GM19395 (cell line): ENCODE results near the gene FBXL15.

Experiments
- ATAC-seq: cut with Tn5 transposase; IDR thresholded peaks from one replicate; pipeline ENCODE4 v1.9.1; 2021; ENCODE audit warnings: mild to moderate bottlenecking, moderate library complexity; ENCODE audit not compliant: unreplicated experiment

FBXL15 gene

DNA sequence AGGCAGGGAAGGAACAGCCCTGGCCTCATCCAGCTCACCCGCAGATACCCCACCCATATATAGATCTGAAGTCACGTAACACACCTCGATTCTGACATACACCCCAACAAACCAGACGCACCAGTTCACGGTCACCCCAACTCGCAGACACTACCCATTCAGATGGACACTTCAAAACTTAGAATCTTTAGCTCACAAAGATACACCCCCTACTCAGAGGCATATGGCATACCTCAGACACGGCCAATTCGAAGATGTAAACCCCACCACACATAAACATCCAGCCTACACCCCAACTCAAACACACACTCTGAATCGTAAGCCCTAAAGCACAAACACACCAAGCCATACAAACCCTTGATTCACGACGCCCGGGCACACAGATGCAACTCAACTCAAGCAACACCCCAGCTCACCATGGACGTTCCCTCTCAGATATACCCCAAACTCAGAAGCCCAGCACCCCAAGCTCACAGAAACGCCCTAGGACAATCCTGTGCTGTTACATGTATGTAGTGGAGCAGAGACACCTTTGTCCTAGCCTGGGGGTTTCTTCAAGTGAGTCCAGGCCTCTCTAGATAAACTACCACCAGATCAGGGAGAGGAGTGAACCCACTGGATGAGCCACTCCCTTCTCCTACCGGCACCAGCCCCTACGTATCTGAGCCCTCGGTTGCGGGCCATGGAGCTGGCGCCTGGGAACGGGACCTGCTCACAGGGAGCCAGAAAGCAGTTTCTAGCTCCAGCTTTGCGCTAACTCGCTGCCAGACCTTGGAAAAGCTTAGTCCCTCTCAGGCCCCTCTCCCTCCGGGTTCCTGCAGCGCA is 10.8 kb upstream of the FBXL15 start:
- no peak for ATAC-seq

DNA sequence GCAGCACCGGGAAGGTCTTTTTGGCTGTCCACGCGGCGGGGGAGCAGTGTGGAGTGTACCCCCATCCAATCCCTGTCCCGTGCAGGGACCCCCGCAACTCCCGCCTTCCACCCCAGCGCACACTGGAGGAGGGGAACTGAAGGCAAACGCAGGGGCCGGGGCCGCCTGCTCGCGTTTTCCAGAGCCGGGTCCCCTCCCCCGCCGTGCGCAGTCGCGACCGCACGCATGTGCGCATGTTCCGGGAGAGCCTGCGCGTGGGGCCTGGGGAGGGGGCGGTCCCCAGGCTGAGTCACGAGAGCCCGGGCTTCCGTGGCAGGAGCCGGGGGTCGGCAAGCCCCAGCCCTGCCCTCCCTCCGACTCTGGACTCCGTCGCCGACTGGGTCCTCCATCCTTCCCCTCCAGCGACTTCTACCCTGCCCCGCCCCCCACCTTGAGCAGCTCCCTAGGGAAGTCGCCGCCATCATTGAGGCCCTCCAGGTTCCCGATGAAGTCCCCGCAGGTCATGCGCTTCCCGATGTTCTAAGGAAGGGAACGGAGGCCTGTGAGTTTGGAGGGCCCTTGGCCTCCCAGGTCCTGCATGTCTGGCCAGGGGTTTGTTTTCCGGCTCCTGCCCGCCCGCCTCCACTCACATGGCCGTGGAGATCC is 10.1 kb upstream of the FBXL15 start:
- no peak for ATAC-seq

GRCh38 chr10:102411341-102412255 is 9.0 kb upstream of the FBXL15 start:
- no peak for ATAC-seq

GRCh38 chr10:102412293-102412692 is 8.3 kb upstream of the FBXL15 start:
- no peak for ATAC-seq

DNA sequence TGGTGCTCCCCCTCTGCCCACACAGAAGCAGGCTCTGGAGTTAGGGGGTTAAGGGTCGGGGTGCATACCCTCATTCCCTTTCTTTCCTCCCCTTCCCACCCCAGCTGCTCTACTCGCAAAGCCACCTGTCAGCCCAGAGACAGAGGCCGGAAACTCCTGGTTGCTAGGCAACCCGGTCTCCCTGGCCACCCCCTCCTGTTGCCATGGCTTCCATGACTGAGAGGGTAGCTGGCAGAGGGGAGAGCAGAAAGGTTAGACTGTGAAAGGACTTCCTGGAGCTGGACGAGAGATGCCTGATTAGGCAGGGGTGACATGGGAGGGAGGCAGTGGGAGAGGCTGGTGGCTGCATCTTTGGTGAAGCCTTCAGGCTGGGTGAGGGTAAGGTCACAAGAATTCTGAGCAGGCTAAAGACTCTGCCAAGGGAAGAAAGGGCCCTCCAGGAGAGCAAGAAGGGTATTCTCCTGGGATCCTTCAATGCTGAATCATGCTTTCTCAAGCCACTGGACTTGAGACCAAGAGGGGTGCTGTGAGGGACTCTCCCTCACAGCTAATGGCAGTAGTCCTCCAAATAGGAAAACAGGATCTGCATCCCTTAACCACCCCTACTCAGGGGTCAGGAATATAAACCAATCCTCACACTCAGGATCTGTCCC is 7.5 kb upstream of the FBXL15 start:
- ATAC-seq = no peak

GRCh38 chr10:102413806-102414561 is 6.7 kb upstream of the FBXL15 start:
- ATAC-seq = no peak

GRCh38 chr10:102414749-102415148 is 5.9 kb upstream of the FBXL15 start:
- ATAC-seq = no peak

- no peak for ATAC-seq
Observed at GRCh38 chr10:102416283-102416682, 4.4 kb upstream of the FBXL15 start.

GRCh38 chr10:102416695-102417094 is 3.9 kb upstream of the FBXL15 start:
- ATAC-seq = no peak

DNA sequence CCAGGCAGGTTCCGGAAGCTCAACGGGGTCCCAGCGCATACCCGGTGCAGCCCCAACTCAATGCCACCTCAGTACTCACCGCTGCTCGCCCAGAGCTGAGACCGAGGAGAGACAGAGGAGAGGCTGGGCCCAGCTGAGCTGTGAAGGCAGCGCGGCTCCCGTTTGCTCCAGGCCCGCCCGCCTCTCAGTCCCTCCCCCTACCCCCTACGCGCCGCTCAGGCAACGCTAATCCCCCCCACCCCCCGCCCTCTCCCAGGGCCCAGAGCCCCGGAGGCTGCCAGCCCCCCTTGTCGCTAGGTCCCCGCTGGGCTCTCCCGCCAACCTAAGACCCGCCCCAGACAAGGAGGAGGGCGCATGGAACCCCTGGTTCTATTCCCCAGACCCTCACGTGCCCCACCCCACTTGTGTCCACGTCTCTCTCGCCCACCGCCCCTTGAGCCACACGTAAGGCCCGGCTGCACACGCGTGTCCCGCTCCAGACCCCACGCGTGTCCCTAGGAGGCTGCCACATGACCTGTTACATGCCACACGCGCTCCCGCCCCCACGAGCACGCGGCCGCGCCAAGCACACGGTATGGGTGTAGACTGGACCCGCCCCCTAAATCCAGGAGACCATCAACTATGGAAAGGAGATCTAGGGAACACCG is 1.9 kb upstream of the FBXL15 start, which contains the start of gene PSD:
PSD (minus strand) TSS at position 164 of the 647 bp plus-strand sequence. CDS start 1,747 bp downstream, outside the sequence.
- ATAC-seq = no peak

DNA sequence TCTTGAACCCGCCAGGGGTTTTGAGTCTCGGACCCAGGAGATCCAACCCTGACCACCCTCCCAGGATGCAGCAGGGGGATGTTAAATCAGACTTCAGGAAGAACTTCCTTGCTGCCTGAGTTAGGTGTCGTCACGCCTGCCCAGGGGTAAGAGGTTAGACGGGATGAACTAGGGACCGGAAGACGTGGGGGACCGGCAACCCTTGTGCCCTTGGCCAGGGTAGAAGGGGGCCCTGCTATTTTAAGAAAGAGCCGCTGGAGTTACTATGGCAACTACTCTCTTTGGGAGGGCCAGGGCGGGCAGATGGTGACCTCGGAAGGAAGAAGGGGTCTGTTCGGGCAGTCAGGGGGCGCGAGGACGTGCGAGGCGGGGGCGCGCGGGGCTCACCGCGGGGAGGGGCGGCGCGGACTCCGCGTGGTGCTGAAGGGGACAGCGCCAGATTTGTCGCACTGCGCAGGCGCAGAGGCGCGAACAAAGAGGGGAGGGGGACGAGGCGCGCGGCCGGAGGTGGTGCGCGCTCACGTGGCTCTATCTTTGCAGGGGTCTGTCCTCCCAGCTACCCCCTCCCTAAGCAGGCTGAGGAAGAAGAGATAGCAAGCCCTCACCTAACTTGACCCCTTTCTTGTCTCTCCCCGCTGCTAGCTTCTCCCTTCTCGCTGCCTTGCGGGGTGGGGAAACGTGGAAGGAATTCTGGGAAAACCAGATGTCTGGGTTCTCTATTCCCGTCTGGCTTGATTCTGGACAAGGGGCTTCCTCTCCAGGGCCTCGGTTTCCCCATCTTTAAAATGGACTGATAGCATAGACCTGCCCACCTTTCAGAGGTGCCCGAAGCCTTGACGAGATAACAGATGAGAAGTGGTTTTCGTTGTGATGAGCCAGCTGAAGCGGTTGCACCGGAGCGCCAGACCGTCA is 1.1 kb upstream of the FBXL15 start:
- ATAC-seq = no peak

GRCh38 chr10:102420181-102420713 is 389 bp upstream of the FBXL15 start:
- ATAC-seq = no peak

DNA sequence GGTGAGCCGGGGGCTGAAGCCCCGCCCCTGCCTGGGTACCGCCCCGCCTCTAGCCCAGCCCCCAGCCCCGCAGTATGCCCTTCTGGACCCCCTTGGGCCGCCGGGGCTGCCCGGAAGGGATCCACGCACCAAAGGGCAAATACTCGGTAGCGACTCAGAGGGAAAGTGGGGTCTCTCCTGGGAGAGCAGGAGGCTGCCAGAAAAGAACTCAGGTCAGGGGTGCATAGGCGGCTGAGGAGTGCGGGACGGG is 796 bp downstream of the FBXL15 start:
- no peak for ATAC-seq

DNA sequence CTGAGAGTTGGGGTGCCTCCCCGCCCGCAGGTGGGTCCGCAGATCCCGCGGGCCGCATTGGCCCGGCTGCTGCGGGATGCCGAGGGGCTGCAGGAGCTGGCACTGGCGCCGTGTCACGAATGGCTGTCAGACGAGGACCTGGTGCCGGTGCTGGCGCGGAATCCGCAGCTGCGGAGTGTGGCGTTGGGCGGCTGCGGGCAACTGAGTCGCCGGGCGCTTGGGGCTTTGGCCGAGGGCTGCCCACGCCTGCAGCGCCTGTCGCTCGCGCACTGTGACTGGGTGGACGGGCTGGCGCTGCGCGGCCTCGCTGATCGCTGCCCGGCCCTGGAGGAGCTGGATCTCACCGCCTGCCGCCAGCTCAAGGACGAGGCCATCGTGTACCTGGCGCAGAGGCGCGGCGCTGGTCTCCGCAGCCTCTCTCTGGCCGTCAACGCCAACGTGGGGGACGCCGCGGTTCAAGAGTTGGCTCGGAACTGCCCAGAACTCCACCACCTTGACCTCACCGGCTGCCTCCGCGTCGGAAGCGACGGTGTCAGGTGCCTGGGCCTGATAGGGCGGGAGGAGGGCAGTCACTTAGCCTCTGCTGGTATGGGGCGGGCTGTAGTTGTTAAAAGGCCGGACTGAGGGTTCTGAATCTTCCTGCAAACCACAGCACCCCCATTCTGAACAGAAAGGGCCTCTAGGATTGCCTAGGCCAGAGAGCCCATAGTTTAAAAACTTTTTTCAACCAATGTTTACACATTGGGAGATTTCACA is 1.3 kb downstream of the FBXL15 start:
- peak; percentile 1 for ATAC-seq

DNA sequence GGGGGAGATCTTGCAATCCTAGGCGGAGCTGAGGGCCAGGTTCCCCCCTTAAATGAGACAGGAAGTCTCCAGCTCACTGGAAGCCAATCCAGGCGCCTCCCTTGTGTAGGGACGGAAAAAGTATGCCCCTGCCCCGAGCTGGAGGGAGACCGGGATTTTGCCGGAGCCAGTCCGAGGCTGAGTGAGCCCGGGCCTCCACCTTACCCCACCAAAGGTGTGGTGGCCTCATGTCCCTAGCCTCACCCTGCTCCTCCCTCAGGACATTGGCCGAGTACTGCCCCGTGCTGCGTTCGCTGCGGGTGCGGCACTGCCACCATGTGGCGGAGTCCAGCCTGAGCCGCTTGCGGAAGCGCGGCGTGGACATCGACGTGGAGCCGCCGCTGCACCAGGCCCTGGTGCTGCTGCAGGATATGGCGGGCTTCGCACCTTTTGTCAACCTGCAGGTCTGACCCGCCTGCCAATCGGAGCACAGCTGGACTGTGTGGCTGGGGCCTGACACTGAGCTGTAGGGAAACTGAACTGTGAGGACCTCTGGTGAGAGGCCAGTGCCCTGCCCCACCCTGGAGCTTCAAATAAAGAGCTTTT is 2.0 kb downstream of the FBXL15 start:
- ATAC-seq = peak; percentile 28

DNA sequence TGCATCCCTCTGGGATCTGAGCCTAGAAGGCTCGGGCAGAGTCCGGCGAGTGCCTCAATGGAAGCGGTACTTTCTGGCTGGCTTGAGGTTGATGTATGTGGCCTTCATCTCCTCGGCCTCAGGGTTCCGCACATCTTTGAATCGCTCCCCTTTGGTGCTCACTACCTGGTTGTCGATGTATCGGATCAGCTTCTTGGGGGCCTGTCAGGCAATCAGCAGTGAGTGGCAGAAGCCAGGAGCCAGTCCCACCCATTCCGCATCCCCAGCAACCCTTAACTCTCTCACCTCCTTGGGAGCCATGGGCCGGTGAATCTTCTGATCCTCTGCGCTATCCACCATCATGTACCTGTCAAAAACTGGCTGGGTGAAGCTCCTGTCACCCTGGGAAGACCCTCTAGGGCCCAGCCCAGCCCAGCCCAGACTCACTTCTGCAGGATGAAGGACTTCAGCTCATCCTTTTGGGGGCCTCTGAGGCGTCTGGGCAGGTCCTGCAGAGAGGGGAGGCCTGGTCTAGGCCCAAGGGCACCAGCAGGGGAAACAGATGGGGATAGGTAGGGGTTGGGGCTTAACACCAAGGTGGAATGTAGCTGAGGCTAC is 2.8 kb downstream of the FBXL15 start:
- no peak for ATAC-seq

DNA sequence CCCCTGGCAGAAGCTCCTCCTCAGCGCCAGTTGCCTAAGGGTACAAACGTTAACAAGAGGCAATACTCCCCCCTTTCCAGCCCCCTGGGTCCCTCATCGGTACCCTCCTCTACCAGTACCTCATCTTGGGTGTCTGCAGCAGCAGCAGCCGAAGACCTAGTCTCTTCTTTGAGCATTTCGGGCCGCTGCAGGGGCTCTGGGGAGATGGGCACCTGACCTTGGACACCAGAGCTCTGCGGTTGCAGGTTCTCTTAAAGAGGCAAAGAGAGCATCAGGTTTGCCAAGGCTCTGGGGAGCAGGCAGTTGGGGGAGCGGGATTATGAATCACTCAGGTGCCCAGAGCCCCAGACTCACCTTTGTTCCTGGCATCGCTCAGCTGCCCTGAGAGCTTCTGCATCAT is 3.5 kb downstream of the FBXL15 start:
- no peak for ATAC-seq
